ENCODE data around the gene PDX1.
A peak's percentile ranks its signal among the peaks of the same experiment; 100 is the strongest.

The PDX1 gene

DNA sequence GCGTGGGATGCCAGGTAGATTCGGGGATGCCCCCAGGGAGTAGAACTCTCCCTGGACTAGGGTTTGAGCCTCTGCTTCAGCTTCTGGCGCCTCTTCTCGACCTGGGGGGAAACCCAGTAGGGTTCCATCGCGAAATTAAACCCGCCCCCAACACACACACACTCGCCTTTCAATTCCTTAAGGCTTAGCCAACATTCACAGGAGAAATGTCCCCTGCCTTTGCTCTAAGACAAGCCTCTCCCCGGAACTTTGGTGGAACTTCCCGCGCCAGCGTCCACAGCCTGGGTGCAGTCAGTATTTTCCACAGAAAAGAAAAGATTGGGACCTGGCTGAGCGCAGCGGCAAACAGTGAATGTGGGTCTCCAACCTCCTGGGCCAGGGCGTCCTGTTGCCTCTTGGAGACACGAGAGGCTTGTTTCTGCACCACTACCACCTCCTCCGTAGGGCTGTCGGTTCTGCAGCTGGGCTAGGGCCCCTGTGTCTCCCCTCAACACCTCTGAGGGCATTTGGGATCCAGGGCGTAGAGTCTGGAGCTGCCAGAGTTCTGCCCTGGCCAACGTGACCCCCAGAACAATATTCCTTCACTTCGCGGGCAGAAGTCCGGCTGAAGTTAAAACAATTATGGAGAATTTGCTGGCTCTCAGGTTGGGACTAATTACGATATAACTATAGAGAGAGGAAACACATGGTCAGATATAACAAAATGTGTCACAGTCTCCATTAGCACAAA lies 3.2 kb downstream of the PDX1 start:
- FAIRE-seq = no peak

DNA sequence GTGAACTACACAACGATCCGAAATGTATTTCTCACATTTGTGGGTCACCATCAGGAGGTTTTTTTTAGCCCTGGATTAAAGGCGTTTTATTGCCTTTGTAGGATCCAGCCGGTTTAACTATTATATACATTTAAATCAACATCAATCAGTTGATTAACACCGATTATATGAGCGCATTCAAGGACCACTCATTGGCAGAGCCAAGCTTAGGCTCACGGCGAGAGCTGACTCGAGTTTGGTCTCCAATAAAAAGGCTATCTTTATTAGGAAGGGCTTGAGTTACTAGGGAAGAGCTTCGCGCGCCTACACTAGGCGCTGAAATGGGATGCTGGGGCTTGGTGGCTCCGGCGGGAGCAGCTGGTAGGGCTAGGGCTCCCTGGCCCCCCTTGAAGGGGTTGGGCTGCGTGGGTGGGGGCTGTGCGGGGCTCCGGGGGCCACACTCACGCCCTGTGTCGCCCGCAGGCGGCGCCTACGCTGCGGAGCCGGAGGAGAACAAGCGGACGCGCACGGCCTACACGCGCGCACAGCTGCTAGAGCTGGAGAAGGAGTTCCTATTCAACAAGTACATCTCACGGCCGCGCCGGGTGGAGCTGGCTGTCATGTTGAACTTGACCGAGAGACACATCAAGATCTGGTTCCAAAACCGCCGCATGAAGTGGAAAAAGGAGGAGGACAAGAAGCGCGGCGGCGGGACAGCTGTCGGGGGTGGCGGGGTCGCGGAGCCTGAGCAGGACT lies 4.2 kb downstream of the PDX1 start:
- peak; percentile 17 for FAIRE-seq

DNA sequence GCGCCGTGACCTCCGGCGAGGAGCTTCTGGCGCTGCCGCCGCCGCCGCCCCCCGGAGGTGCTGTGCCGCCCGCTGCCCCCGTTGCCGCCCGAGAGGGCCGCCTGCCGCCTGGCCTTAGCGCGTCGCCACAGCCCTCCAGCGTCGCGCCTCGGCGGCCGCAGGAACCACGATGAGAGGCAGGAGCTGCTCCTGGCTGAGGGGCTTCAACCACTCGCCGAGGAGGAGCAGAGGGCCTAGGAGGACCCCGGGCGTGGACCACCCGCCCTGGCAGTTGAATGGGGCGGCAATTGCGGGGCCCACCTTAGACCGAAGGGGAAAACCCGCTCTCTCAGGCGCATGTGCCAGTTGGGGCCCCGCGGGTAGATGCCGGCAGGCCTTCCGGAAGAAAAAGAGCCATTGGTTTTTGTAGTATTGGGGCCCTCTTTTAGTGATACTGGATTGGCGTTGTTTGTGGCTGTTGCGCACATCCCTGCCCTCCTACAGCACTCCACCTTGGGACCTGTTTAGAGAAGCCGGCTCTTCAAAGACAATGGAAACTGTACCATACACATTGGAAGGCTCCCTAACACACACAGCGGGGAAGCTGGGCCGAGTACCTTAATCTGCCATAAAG lies 4.8 kb downstream of the PDX1 start:
- FAIRE-seq = no peak

DNA sequence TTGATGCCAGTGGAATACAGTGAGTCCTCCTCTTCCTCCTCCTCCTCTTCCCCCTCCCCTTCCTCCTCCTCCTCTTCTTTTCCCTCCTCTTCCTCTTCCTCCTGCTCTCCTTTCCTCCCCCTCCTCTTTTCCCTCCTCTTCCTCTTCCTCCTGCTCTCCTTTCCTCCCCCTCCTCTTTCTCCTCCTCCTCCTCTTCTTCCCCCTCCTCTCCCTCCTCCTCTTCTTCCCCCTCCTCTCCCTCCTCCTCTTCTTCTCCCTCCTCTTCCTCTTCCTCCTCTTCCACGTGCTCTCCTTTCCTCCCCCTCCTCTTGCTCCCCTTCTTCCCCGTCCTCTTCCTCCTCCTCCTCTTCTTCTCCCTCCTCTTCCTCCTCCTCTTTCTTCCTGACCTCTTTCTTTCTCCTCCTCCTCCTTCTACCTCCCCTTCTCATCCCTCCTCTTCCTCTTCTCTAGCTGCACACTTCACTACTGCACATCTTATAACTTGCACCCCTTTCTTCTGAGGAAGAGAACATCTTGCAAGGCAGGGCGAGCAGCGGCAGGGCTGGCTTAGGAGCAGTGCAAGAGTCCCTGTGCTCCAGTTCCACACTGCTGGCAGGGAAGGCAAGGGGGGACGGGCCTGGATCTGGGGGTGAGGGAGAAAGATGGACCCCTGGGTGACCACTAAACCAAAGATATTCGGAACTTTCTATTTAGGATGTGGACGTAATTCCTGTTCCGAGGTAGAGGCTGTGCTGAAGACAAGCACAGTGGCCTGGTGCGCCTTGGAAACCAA lies 5.6 kb downstream of the PDX1 start:
- no peak for FAIRE-seq

DNA sequence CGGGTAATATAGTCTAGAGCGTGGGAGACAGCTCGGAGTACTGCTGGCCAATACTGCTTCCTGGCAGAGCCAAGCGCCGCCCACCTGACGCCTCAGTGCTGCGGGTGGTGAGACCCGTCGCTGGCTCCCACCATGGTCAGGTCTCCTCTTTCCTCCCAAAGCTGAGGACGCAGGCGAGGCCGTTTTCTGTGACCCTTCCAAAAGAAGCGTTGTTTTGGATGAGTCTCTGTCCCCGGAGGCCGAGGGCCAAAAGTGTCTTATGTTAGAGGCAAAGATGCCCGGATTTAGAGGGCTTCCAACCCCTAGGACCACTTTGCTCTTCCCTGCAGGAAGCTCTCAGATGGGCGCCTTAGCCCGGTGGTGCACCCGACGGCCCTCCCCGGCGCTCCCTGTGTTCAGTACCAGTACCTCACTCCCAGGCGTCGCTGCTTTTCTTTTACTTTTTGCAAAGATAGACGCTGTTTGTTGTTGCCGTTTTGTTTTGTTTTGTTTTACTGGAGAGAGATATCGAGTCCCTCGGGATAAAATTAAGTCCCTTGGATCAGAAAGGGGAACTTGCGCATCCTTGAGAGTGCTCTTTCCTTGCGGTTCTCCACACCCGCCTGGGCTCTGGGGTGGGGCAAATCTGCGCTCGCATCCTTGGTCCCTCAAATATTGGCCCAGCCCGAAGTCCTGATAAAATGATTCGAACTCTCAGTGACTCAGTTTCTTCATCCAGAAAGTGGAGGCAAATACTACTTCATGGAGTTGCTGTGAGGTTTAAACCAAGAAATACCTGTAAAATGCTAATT lies 7.0 kb downstream of the PDX1 start:
- FAIRE-seq = no peak

DNA sequence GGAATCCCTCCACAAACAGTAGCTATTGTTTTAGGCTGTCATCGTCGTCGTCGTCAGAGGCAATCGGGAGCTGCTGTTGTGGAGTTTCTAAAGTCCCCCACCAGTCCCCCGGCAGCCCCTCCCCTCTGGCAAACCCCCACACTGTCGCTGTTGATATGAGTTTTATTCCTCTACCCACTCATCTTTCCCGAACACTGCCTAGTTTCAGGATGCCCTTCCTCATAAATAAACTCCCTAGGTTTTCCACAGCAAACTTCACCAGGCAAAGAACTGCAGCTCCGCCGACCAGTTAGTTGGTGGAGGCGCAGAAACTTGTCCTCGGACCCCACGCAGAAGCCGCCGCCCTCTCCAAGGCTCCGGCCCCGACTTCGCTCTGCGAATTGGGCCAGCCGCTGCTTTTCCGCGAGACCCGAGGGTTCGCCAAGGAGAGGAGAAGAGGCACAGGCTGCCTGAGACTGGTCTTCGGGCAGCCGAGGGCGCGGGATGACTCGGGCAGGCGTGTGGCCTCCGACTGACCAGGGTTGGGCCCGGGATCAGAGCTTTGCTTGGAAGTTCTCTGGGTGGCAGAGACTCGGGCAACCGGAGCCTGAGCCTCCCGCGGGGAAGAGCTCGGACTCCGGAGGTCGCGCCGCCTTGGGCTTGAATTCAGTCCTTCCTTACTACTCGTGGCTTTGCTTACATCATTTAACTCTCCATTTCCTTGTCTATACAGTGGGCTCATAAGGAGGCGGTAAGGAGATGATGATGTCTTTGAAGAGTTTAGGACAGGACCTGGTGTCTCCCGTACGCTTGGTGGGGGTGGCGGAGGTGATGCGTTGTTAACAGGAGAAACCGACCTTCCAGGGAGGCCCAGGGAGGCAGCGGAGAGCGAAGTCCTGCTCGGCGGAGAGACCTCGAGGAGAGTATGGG lies 7.9 kb downstream of the PDX1 start:
- no peak for FAIRE-seq

DNA sequence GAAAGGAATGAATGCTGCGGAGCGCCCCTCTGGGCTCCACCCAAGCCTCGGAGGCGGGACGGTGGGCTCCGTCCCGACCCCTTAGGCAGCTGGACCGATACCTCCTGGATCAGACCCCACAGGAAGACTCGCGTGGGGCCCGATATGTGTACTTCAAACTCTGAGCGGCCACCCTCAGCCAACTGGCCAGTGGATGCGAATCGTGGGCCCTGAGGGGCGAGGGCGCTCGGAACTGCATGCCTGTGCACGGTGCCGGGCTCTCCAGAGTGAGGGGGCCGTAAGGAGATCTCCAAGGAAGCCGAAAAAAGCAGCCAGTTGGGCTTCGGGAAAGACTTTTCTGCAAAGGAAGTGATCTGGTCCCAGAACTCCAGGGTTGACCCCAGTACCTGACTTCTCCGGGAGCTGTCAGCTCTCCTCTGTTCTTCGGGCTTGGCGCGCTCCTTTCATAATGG lies 8.6 kb downstream of the PDX1 start:
- no peak for FAIRE-seq

DNA sequence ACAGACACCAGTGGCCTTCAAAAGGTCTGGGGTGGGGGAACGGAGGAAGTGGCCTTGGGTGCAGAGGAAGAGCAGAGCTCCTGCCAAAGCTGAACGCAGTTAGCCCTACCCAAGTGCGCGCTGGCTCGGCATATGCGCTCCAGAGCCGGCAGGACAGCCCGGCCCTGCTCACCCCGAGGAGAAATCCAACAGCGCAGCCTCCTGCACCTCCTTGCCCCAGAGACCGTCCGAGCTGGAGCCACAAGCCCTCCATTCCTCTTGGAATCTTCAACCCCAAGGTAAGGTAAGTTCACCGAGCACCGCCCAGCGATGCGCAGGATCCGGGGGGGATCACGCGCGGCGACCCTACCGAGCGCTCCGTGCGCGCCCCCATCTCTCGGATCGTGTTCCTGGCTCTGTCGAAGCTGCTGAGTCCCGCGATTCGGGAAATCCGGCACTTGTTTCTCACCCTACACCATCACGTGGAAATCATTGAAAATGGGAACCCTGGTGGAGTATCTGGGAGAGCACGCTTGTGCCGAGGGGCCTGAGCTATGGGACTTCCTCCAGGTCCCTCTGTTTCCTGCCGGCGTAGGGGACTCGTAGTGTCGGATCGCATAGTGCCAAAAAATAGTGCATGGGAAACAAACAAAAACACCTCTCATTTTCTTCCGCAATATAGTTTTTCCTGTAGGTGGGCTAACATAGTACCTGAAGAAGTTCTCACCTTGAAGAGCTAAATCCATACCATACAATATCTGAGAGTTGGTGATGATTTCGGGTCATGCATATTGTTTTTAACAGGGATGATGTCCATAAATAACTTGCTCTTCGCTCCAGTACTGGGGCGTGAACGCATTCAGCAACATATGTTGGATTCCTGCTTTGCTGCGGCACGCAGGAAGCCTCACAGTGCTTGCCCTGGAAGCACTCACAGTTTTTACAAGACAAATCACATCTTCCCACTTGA lies 9.3 kb downstream of the PDX1 start:
- FAIRE-seq = no peak

DNA sequence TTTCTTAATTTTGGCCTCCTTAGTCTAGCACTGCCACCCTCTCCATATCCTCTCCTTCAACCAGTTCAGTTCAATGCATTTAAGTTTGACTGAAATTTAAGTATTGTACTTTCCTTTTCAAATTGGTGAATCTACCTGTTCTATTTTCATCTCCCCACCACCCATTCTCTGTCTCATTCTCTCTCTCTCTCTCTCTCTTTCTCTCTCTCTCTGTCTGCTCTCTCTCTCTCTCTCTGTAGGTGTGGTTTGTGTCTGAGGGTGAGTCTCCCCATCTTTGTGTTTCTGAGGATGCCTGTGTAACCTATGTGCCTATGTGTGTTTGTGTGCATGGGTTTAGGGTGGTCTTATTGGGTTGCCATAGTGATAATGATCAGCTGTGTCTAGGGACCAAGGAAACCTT lies 10.1 kb downstream of the PDX1 start:
- peak; percentile 33 for FAIRE-seq

DNA sequence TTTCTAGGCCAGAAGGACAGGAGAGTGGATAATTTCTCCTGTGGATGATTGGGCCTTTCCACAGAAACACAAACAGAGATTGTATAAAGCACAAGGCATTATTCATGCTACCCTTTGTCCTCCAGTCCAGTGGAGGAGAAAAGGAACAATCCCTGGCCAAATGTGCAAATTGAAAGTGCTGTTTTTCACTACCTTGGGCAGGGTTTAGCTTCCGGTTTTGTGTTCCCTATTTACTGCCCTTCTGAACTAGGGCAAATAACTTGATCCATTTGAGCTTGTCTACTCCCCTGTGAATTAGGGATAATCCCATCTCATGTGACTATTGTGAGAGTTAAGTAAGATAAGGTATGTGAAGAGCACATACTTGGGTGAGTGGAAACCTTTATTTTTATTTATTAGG lies 13.3 kb downstream of the PDX1 start:
- no peak for FAIRE-seq

DNA sequence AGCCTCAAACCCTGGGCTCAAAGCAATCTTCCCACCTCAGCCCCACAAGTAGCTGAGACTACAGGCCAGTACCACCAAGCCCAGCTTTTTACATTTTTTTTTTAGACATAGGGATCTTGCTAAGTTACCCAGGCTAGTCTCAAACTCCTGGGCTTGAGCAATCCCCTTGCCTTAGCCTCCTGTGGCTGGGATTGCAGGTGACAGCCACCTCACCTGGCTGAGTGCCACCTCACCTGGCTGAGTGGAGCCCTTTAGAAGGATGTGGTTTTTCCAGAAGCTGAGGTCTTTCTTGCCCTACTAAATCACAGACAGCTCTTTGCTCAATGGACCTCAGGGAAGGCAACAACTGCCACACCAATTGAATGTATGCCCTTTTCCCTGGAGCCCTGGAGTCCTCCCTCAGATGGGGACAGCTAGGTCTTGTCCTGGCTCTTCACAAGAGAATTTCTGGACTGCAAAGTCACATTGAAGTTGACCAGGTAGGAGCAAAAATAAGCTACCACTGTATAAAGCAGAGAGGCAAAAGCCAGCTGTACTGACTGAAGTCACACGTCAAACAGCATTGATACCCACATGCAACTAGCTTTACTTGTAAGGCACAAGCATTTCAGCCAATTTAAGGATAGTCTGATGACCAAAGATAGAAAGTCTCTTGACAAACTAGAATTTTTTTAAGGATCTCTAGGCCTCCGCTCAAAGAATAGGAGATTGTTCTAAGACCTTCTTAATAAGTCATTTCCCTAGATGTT lies 14.0 kb downstream of the PDX1 start:
- FAIRE-seq = no peak

DNA sequence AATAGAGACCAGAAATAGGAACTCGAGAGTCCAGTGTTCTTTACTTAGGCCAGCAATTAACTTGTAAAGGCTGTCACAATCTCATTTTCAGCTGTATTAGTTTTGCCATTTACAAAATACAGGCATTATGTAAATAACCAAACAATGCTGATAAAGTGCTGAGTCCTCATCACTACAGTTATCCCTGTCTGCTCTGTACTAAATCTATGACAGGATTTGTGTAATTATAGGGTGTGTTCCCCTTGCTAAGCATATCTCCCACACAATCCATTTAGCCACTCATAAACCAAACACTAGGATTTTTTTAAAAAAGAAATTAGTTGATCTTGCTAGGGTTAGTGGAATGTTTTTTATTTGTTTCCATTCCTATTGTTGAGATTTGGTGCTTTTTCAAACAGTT lies 23.2 kb downstream of the PDX1 start:
- FAIRE-seq = no peak

DNA sequence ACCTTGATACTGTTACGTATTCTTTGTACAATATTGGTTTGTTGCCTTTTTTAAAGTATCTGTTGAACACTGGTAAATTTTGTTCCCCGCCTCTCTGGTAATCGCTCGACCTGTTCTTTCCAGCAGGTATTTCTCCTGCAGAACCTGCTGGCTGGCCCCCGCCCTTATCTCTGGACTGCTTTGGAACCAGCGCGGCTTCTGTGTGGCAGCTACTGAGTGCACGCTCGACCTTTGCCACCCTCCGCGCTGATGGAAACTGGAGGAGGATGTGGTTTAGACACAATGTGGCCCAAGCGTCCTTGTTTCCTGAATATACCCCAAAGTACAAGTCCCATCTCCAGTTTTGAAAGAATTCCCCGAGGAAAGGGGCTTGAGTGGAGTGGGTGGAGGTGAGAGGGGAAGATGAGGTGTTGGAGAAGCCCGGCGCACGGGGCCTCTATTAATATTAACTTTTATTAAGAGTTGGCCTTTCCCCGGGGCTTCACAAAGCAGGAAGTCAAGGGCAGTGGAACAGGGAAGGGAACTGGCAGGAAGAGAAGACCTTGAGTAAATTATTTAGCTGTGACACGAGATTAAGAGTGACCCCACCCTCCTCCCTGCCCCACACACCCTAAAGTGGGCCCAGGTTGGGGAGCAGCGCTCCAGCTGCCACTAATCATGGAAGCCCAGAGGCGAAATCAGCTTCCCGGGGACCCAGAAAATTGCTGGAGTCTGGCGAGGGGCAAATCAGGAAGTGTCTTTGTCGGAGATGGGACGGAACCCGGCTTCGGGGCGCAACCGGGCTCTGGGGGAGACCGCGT lies 33.3 kb downstream of the PDX1 start:
- no peak for FAIRE-seq

DNA sequence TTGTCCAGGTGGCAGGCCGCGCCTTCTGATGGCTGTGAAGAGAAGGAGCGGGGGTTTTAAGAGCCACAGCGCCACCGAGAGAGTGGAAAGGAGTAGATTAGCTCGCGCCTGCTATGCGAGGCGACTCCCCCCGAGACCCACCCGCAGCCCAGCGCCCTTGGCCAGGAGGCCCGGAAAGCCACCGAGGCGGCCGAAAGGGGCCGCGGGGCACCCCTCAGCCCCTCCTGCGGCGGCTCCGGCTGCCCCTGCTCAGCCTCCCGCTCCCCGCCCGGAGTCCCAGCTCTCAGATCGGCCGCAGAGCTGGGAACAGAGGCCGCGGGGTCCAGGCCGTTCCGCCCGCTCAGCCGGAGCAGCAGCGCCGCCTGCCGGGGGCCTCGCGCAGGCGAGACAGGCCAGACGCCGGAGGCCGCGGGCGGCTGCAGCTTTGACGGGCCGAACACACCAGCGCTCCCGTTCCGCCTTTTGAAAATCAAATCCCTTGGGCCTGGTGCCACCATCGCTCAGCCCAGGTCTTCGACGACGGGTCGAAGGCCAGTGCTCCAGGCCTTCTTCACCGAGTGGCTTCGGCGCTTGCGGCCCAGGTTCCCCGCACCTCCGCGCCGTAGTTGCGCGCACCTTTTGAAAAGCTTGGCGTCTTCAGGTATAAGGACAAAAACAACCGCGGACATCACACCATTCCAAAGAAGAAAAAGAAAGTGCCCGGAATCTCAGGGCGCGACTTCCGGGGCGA lies 34.0 kb downstream of the PDX1 start:
- FAIRE-seq = no peak

DNA sequence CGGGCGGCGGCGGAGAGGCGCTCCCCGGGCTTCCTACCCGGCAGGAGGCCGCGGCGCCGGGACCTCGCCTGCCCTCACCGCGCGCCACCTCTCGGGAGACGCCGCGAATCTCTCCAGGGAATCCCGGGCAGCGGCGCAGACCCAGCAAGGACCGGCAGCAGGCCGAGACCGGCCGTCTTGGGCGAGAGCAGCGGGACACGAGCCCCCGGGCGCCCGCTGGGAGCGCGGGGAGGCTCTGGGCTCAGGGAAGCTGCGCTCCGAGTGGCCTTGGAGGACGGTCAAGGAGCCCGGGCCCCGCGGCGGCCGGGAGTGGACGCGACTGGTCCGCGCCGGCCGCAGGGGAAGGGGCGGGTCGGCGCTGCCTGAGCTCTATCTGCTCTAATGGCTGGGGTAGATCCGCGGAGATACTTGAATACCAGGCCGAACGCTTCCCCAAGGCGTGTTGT lies 34.6 kb downstream of the PDX1 start:
- FAIRE-seq = no peak

DNA sequence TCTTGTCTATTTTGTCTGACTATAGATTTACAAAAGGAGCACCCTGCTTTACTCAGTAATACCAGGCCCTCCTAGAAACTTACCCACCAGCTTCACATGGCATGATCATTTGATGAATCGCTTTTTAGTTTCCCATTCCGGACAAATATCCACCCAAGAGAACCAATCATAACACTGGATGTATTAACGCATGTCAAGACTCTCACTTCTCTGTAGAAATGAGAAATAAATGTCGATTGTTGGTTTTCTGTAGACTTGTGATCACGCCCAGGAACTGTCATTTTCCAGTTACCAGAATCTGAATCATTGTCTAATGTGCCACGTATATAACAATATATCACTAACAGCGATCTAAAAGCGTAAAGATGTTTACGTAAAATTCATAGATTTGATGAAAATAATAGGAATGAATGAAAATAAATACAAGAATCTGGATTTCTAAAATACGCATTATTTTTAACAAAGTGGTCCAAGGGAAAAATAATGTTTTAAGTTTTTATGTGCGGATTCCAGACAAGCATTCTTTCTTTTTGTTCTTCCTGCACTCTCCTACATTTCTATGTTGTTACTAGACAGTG lies 35.3 kb downstream of the PDX1 start:
- FAIRE-seq = peak; percentile 36

DNA sequence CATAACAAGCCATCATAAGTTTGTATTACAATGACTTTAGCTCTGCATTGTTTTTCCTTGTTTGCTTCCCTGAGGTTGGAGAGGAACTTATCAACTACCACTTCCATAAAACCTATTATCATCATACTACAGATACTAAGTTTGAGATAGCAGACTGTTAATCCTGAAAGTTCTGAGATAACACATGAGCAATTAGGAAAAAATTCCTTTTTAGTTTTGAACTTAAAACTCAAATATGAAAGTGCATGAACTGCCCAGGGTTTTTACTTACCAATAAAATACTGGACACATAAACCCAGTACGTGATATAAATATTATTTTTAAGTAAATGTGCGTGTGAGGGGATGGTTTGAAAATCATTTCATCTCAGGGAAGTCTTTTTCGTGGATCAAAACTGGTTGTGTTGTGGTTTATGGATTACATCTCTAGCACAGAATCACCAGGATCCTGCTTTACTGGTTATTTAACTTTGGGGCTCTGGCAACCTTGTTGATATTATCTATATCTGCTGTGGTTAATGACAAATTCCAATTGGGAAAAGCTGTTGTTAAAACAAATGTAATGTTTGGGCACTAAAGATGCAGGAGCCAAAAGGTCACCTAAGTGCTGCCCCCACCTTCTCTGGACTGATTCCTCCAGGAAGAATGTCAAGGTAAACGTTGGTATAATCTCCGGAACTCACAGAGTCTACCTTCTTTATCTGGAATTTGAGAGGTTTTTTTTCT lies 36.9 kb downstream of the PDX1 start:
- peak; percentile 27 for FAIRE-seq
